HepG2 (cell line): ENCODE measurements around the gene MTREX.

Experiments used
- GABPB1 ChIP-seq: IDR thresholded peaks from 2 replicates; pipeline ENCODE4 v1.6.1; 2016; ENCODE audit warnings: mild to moderate bottlenecking, missing genetic modification reagents, moderate library complexity, missing compliant biosample characterization
- KDM5A ChIP-seq: fragments of 200-600 bp; sonication (generic); IDR thresholded peaks from 2 replicates; pipeline ENCODE4 v1.7.0; 2018; ENCODE audit warnings: antibody characterized with exemption, mild to moderate bottlenecking, low read length, borderline replicate concordance
- MAFF ChIP-seq: IDR thresholded peaks from 2 replicates; pipeline ENCODE4 v1.6.1; 2011; ENCODE audit warnings: low read depth, low read length, improper control_type of control experiment
- MED8 ChIP-seq: sonication (generic); formaldehyde crosslinking; IDR thresholded peaks from 2 replicates; pipeline ENCODE4 v1.8.1; 2023; ENCODE audit warnings: mild to moderate bottlenecking, missing genetic modification reagents; ENCODE audit not compliant: insufficient replicate concordance
- MXI1 ChIP-seq: IDR thresholded peaks from 3 replicates; pipeline ENCODE4 v1.6.1; 2012; ENCODE audit warnings: low read depth, low read length, inconsistent platforms, borderline replicate concordance
- NR3C1 ChIP-seq: sonication (generic); formaldehyde crosslinking; IDR thresholded peaks from 2 replicates; pipeline ENCODE4 v1.4.0; 2020; ENCODE audit warnings: missing genetic modification reagents
- PHF8 ChIP-seq: sonication (generic); formaldehyde crosslinking; IDR thresholded peaks from 2 replicates; pipeline ENCODE4 v1.5.0; 2020; ENCODE audit warnings: missing genetic modification reagents
- RARA ChIP-seq: IDR thresholded peaks from 2 replicates; pipeline ENCODE4 v1.6.1; 2016; ENCODE audit warnings: missing genetic modification reagents, missing compliant biosample characterization
- SMARCE1 ChIP-seq: fragments of 450-650 bp; IDR thresholded peaks from 2 replicates; pipeline ENCODE4 v1.6.1; 2017; ENCODE audit warnings: borderline replicate concordance
- TEAD2 ChIP-seq: sonication (generic); formaldehyde crosslinking; IDR thresholded peaks from 2 replicates; pipeline ENCODE4 v1.9.0; 2021; ENCODE audit warnings: missing genetic modification reagents
- ZKSCAN1 ChIP-seq: fragments of 150-350 bp; IDR thresholded peaks from 2 replicates; pipeline ENCODE4 v1.6.1; 2014; ENCODE audit warnings: low read length
- TF ChIP-seq, protein P1 (sequence below): sonication (generic); formaldehyde crosslinking; IDR thresholded peaks from 2 replicates; pipeline ENCODE4 v1.4.0; 2020; ENCODE audit warnings: missing genetic modification reagents, borderline replicate concordance
- TF ChIP-seq, protein P2 (sequence below): sonication (generic); formaldehyde crosslinking; IDR thresholded peaks from 2 replicates; pipeline ENCODE4 v1.5.0; 2020; ENCODE audit warnings: mild to moderate bottlenecking, missing genetic modification reagents, moderate library complexity

DNA sequence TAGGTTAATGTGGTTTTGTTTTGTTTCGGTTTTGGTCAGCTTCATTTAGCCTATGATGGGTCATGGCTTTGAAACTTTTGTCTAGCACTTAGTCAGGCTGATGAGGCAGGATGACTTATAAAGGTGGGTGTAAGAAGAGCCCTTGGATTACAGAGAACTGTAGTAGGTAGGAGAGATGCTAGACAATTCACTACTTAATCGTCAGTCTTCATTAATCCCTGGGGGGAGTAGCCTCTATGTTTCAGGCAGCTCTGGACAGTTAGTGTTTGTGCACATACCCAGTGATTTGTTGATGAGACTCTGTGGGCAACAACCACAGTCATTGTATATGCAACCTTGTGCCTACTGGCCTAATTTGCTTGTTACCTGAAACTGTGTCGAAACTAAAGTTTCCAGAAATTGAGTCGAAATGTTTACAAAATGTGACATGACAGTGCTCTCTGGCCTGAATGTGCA, 113.3 kb downstream of the MTREX start:
- TF ChIP-seq RARA: no peak
- no peak for TF ChIP-seq SMARCE1
- TF ChIP-seq, protein P1, sequence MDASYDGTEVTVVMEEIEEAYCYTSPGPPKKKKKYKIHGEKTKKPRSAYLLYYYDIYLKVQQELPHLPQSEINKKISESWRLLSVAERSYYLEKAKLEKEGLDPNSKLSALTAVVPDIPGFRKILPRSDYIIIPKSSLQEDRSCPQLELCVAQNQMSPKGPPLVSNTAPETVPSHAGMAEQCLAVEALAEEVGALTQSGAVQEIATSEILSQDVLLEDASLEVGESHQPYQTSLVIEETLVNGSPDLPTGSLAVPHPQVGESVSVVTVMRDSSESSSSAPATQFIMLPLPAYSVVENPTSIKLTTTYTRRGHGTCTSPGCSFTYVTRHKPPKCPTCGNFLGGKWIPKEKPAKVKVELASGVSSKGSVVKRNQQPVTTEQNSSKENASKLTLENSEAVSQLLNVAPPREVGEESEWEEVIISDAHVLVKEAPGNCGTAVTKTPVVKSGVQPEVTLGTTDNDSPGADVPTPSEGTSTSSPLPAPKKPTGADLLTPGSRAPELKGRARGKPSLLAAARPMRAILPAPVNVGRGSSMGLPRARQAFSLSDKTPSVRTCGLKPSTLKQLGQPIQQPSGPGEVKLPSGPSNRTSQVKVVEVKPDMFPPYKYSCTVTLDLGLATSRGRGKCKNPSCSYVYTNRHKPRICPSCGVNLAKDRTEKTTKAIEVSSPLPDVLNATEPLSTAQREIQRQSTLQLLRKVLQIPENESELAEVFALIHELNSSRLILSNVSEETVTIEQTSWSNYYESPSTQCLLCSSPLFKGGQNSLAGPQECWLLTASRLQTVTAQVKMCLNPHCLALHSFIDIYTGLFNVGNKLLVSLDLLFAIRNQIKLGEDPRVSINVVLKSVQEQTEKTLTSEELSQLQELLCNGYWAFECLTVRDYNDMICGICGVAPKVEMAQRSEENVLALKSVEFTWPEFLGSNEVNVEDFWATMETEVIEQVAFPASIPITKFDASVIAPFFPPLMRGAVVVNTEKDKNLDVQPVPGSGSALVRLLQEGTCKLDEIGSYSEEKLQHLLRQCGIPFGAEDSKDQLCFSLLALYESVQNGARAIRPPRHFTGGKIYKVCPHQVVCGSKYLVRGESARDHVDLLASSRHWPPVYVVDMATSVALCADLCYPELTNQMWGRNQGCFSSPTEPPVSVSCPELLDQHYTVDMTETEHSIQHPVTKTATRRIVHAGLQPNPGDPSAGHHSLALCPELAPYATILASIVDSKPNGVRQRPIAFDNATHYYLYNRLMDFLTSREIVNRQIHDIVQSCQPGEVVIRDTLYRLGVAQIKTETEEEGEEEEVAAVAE (CRISPR knock-in tag): no peak
- TF ChIP-seq, protein P2, sequence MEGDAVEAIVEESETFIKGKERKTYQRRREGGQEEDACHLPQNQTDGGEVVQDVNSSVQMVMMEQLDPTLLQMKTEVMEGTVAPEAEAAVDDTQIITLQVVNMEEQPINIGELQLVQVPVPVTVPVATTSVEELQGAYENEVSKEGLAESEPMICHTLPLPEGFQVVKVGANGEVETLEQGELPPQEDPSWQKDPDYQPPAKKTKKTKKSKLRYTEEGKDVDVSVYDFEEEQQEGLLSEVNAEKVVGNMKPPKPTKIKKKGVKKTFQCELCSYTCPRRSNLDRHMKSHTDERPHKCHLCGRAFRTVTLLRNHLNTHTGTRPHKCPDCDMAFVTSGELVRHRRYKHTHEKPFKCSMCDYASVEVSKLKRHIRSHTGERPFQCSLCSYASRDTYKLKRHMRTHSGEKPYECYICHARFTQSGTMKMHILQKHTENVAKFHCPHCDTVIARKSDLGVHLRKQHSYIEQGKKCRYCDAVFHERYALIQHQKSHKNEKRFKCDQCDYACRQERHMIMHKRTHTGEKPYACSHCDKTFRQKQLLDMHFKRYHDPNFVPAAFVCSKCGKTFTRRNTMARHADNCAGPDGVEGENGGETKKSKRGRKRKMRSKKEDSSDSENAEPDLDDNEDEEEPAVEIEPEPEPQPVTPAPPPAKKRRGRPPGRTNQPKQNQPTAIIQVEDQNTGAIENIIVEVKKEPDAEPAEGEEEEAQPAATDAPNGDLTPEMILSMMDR (CRISPR knock-in tag): no peak
- TF ChIP-seq GABPB1 (CRISPR knock-in tag): no peak
- no peak for TF ChIP-seq MXI1
- no peak for TF ChIP-seq ZKSCAN1
- TF ChIP-seq TEAD2 (CRISPR knock-in tag): no peak
- TF ChIP-seq KDM5A: no peak
- TF ChIP-seq MAFF: no peak
- no peak for TF ChIP-seq PHF8 (CRISPR knock-in tag)
- TF ChIP-seq MED8 (CRISPR knock-in tag): no peak
- TF ChIP-seq NR3C1 (CRISPR knock-in tag): no peak
